ENCODE results near the gene AQP1. TPM values are rescaled to one million over a fixed set of nuclear protein-coding genes. Genes with fewer than 3 reads are reported as not detected.

The AQP1 gene
- total and polyA plus RNA-seq, 10 of the 15 experiments (the other 5 are each of a cell fraction or from before 2014, with no cell fraction given) = 0.03 to 0.64 TPM; not detected in 8

GRCh38 chr7:30865076-30865475 is 46.6 kb upstream of the AQP1 start:
- DNase-seq (ENCODE audit: low read depth, low spot score) (no peak), FAIRE-seq (no peak), ATAC-seq (no peak)
- RAD21 ChIA-PET (ENCODE audit: unreplicated experiment) = no interaction called here
- in situ Hi-C loops (cut with MboI) = no loop called here
- Histone ChIP-seq H3K27ac (ENCODE audit: control insufficient read depth, insufficient read depth) (no peak overlapping the region), H3K79me2 (ENCODE audit: control insufficient read depth, insufficient read depth, low read length) (no peaks in the 10 kb centered on the region), H4K20me1 (ENCODE audit: control insufficient read depth, insufficient read depth) (no peaks in the 10 kb centered on the region; the same call in 1 of the 2 replicates), H3K9ac (ENCODE audit: control insufficient read depth, insufficient read depth, low read length) (no peak overlapping the region), H3K4me3 (no peak overlapping the region), H3K27me3 (replicated peaks in 1 of 2; ENCODE audit: control insufficient read depth in 2 of 2, insufficient read depth in 2 of 2, low read length in 1 of 2) (no peaks in the 10 kb centered on the region), H2AFZ (ENCODE audit: control insufficient read depth, low read depth, low read length) (no peak overlapping the region), H3K4me1 (ENCODE audit: control insufficient read depth, insufficient read depth, low read length) (no peaks in the 10 kb centered on the region), H3K36me3 (ENCODE audit: control insufficient read depth in 2 of 2, insufficient read depth in 2 of 2, low read length in 1 of 2) (no peaks in the 10 kb centered on the region), H3K9me3 (replicated peaks; ENCODE audit: control insufficient read depth, insufficient read depth, low read length) (no peaks in the 10 kb centered on the region), H3K4me2 (ENCODE audit: control insufficient read depth, insufficient read depth) (no peak overlapping the region)
- BruUV-seq (replicated peaks) = no TSS peak
- POLR2A ChIA-PET = no interaction called here
- WGBS (ENCODE audit: insufficient coverage, insufficient replicate concordance, low lambda C conversion rate, missing lambda C conversion rate) = 63% methylated on average over 4 of the region's 4 CpGs
- CTCF ChIA-PET = no interaction called here
- TF ChIP-seq MTA3 (IDR thresholded peaks at IDR 0.05; ENCODE audit: borderline replicate concordance, low read length) = no peak
- no peak for TF ChIP-seq SREBF1 (IDR thresholded peaks at IDR 0.05; ENCODE audit: low read length)
- no peak for TF ChIP-seq ZNF24 (IDR thresholded peaks at IDR 0.05)
- TF ChIP-seq FOXM1 (IDR thresholded peaks at IDR 0.05; ENCODE audit: low read depth, low read length) = no peak
- no peak for TF ChIP-seq POLR2A (IDR thresholded peaks at IDR 0.05; ENCODE audit: low read depth, low read length)
- no peak for TF ChIP-seq RCOR1 (conservative IDR thresholded peaks at IDR 0.05; ENCODE audit: low read depth, low read length)
- no peak for TF ChIP-seq TCF12 (IDR thresholded peaks at IDR 0.05; ENCODE audit: low read depth, low read length)
- no peak for TF ChIP-seq BCL11A (IDR thresholded peaks at IDR 0.05; ENCODE audit: low read depth, low read length)
- TF ChIP-seq BACH1 (IDR thresholded peaks at IDR 0.05; ENCODE audit: borderline replicate concordance) = no peak
- TF ChIP-seq YY1 (IDR thresholded peaks at IDR 0.05; ENCODE audit: low read depth, low read length) = no peak
- TF ChIP-seq MYB (IDR thresholded peaks at IDR 0.05; ENCODE audit: borderline replicate concordance, low read depth, low read length) = no peak
- TF ChIP-seq CUX1 (IDR thresholded peaks at IDR 0.05; ENCODE audit: insufficient replicate concordance, low read depth, low read length) = no peak
- TF ChIP-seq, protein P1, sequence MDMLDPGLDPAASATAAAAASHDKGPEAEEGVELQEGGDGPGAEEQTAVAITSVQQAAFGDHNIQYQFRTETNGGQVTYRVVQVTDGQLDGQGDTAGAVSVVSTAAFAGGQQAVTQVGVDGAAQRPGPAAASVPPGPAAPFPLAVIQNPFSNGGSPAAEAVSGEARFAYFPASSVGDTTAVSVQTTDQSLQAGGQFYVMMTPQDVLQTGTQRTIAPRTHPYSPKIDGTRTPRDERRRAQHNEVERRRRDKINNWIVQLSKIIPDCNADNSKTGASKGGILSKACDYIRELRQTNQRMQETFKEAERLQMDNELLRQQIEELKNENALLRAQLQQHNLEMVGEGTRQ (IDR thresholded peaks at IDR 0.05; ENCODE audit: borderline replicate concordance, low read depth, low read length) = no peak
- no peak for TF ChIP-seq EED (IDR thresholded peaks at IDR 0.05; ENCODE audit: low read depth)
- no peak for TF ChIP-seq CHD4 (IDR thresholded peaks at IDR 0.05)
- no peak for TF ChIP-seq POLR2AphosphoS5 (IDR thresholded peaks at IDR 0.05; ENCODE audit: low read length)
- SMC1A ChIA-PET (ENCODE audit: uncharacterized antibody, unreplicated experiment) = no interaction called here
- intact Hi-C loops (cut with micrococcal nuclease; ENCODE audit: unreplicated experiment) = no loop called here
